ENCODE measurements around the gene ZNF883.

DNA sequence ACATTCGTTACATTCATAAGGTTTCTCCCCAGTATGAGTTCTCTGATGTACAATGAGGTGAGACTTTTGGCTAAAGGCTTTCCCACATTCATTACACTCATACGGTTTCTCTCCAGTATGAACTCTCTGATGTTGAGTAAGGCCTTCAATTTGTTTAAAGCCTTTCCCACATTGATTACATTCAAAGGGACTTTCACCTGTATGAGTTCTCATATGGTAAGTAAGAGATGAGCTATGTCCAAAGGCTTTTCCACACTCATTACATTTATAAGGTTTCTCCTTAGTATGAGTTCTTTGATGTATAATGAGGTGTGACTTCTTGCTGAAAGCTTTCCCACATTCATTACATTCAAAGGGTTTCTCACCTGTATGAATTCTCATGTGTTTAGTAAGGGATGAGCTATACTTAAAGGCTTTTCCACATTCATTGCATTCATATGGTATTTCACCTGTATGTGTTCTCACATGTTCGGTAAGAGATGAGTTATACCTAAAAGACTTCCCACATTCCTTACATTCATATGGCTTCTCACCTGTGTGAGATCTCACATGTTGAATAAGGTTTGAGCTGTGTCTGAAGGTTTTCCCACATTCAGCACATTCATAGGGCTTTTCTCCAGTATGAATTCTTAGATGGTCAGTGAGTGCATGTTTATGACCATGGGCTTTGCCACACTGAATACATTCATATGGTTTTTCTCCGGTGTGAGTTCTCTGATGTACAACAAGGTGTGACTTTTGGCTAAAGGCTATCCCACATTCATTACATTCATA lies 31.1 kb upstream of the ZNF883 start:
- TF ChIP-seq CTCF (IDR thresholded peaks at IDR 0.05) (no peak), POLR2A (IDR thresholded peaks at IDR 0.05) (no peak), POLR2AphosphoS5 (IDR thresholded peaks at IDR 0.05) (no peak), EP300 (IDR thresholded peaks at IDR 0.05) (no peak)

All from gastroesophageal sphincter (tissue), 3 donors.